Measurements from ENCODE around the gene MAST4. TPM values are rescaled to one million over a fixed set of nuclear protein-coding genes. Genes with fewer than 3 reads are reported as not detected.

The MAST4 gene
- total RNA-seq, 2 experiments from 2014 or later = 1.3 to 21.9 TPM

DNA sequence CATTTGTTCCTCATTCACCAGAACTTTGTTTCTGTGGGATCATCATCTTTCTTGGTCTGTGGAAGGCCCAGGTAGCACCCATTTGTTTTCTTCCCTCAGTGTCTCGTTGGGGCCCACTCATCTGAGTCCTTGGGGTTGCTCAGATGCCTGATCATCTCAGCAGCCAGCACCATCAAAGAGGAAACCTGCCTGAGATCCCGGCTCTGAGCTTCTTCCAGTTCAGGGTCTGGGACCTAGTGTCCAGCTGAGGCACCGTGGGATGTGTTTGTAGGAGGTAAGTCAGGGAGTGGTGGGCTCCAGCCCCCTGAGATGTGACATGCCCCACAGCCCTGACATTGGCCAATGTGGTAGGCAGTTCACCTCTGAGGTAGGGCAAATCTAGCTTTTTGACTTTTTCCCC, 609.8 kb downstream of the MAST4 start:
- TF ChIP-seq EZH2phosphoT487 (IDR thresholded peaks at IDR 0.05; ENCODE audit: borderline replicate concordance, low read depth, low read length) (no peak), CTCF (conservative IDR thresholded peaks at IDR 0.05; ENCODE audit: low read length) (no peak)
- Histone ChIP-seq H3K27ac (ENCODE audit: low read depth, low read length, poor library complexity, severe bottlenecking) (peak overlapping the region; percentile 90), H3K36me3 (ENCODE audit: insufficient read depth, low read length) (no peaks in the 10 kb centered on the region), H3K79me2 (ENCODE audit: insufficient read depth, low read depth, low read length) (no peaks in the 10 kb centered on the region), H2AFZ (ENCODE audit: low read length) (peak overlapping the region; percentile 90; the same call in 1 of the 2 replicates), H3K9me2 (ENCODE audit: insufficient read depth, low read length) (no peaks in the 10 kb centered on the region), H3K9me3 (ENCODE audit: low read length) (no peaks in the 10 kb centered on the region), H3K4me2 (ENCODE audit: low read length) (peak overlapping the region; percentile 71), H3K4me3 (ENCODE audit: low read depth, low read length, poor library complexity, severe bottlenecking) (peak overlapping the region; percentile 40), H4K20me1 (ENCODE audit: insufficient read depth, low read length) (no peaks in the 10 kb centered on the region), H3K4me1 (ENCODE audit: insufficient read depth, low read length, poor library complexity, severe bottlenecking) (peaks cover 86% of the 10 kb centered on the region)
- ChIA-PET POLR2A (interaction anchor here (0.8 to 4.7 kb wide), 10 partner anchors 9 to 311 kb away, joined by 3 to 48 read pairs (median 6); partner anchors contain the start of gene CD180), CTCF (ENCODE audit: unreplicated experiment) (interaction anchor here (0.6 to 1.7 kb wide), 4 partner anchors 13 to 437 kb away, joined by 3 to 5 read pairs (median 4); no protein-coding TSS in a partner anchor)
- intact Hi-C loops (cut with micrococcal nuclease; ENCODE audit: unreplicated experiment) = loop anchor here (5.0 to 10.0 kb wide), 3 partner anchors 274 to 1281 kb away; partner anchors contain the start of genes ERBIN and SREK1
- no peak for DNase-seq (ENCODE audit: low spot score)
- no TSS peak for BruUV-seq (replicated peaks)

- H3K36me3 ChIP-seq (ENCODE audit: insufficient read depth, low read length) = no peaks in the 10 kb centered on the region
- H3K79me2 ChIP-seq (ENCODE audit: insufficient read depth, low read depth, low read length) = no peaks in the 10 kb centered on the region
- intact Hi-C loops (cut with micrococcal nuclease; ENCODE audit: unreplicated experiment) = loop anchor here (5.0 to 10.0 kb wide), 3 partner anchors 274 to 1282 kb away; partner anchors contain the start of genes ERBIN and SREK1
- H3K4me3 ChIP-seq (ENCODE audit: low read depth, low read length, poor library complexity, severe bottlenecking) = peak overlapping the region; percentile 40
- CTCF ChIA-PET (ENCODE audit: unreplicated experiment) = interaction anchor here (0.5 to 1.7 kb wide), 8 partner anchors 9 to 437 kb away, joined by 3 to 5 read pairs (median 3); partner anchors contain the start of gene CD180
- TF ChIP-seq CTCF (conservative IDR thresholded peaks at IDR 0.05; ENCODE audit: low read length) = no peak
- TF ChIP-seq EZH2phosphoT487 (IDR thresholded peaks at IDR 0.05; ENCODE audit: borderline replicate concordance, low read depth, low read length) = no peak
- peak overlapping the region; percentile 71 for H3K4me2 ChIP-seq (ENCODE audit: low read length)
- H3K9me2 ChIP-seq (ENCODE audit: insufficient read depth, low read length) = no peaks in the 10 kb centered on the region
- H4K20me1 ChIP-seq (ENCODE audit: insufficient read depth, low read length) = no peaks in the 10 kb centered on the region
- H3K4me1 ChIP-seq (ENCODE audit: insufficient read depth, low read length, poor library complexity, severe bottlenecking) = peaks cover 81% of the 10 kb centered on the region
- no peaks in the 10 kb centered on the region for H3K9me3 ChIP-seq (ENCODE audit: low read length)
- no TSS peak for BruUV-seq (replicated peaks)
- peak overlapping the region; percentile 90 for H3K27ac ChIP-seq (ENCODE audit: low read depth, low read length, poor library complexity, severe bottlenecking)
- H2AFZ ChIP-seq (ENCODE audit: low read length) = peak overlapping the region; percentile 90; the same call in 1 of the 2 replicates
- DNase-seq (ENCODE audit: low spot score) = no peak
- POLR2A ChIA-PET = interaction anchor here (0.6 to 4.7 kb wide), 12 partner anchors 9 to 1016 kb away, joined by 3 to 48 read pairs (median 4); partner anchors contain the start of gene CD180
These were observed 610.3 kb downstream of the MAST4 start for GRCh38 chr5:67206461-67206860.

DNA sequence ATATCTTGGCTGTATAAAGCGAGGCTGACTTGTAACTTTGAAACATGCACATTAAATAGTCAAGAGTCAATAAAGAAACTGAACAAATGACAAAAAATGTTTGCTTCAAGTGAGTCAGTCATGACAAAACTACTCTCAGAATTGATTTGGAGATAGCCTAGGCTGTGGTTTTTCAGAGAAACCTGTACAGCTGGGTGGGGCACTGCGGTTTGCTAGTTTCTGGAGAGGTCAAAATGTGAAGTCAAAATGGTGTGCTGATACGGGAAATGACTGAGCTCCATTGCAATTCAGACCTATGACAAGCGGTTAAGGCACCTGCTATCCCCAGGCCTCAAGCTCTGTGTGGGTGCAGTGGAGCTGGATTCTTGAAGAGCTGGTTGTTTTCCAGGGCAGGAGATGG, 610.7 kb downstream of the MAST4 start:
- H2AFZ ChIP-seq (ENCODE audit: low read length) = peak overlapping the region; percentile 90
- H3K4me3 ChIP-seq (ENCODE audit: low read depth, low read length, poor library complexity, severe bottlenecking) = peak overlapping the region; percentile 40

More for the DNA sequence above, 610.7 kb downstream of the MAST4 start:
- TF ChIP-seq EZH2phosphoT487 (IDR thresholded peaks at IDR 0.05; ENCODE audit: borderline replicate concordance, low read depth, low read length) (no peak), CTCF (conservative IDR thresholded peaks at IDR 0.05; ENCODE audit: low read length) (no peak)
- ChIA-PET POLR2A (interaction anchor here (0.6 to 4.7 kb wide), 18 partner anchors 9 to 1016 kb away, joined by 3 to 48 read pairs (median 4); partner anchors contain the start of gene CD180), CTCF (ENCODE audit: unreplicated experiment) (interaction anchor here (0.6 to 1.7 kb wide), 6 partner anchors 10 to 51 kb away, joined by 3 to 5 read pairs (median 3); partner anchors contain the start of gene CD180)
- intact Hi-C loops (cut with micrococcal nuclease; ENCODE audit: unreplicated experiment) = loop anchor here (1.0 to 10.0 kb wide), 4 partner anchors 275 to 1282 kb away; partner anchors contain the start of genes ERBIN and SREK1
- Histone ChIP-seq H3K9me2 (ENCODE audit: insufficient read depth, low read length) (no peaks in the 10 kb centered on the region), H3K4me1 (ENCODE audit: insufficient read depth, low read length, poor library complexity, severe bottlenecking) (peaks cover 78% of the 10 kb centered on the region), H3K36me3 (ENCODE audit: insufficient read depth, low read length) (no peaks in the 10 kb centered on the region), H4K20me1 (ENCODE audit: insufficient read depth, low read length) (no peaks in the 10 kb centered on the region), H3K27ac (ENCODE audit: low read depth, low read length, poor library complexity, severe bottlenecking) (peak overlapping the region; percentile 90), H3K9me3 (ENCODE audit: low read length) (no peaks in the 10 kb centered on the region), H3K79me2 (ENCODE audit: insufficient read depth, low read depth, low read length) (no peaks in the 10 kb centered on the region), H3K4me2 (ENCODE audit: low read length) (peak overlapping the region; percentile 71)
- no TSS peak for BruUV-seq (replicated peaks)
- peak; percentile 88 for DNase-seq (ENCODE audit: low spot score)
